GM18505 (cell line): Measurements from ENCODE around the gene YPEL3.

Experiments used
- ATAC-seq: cut with Tn5 transposase; IDR thresholded peaks from one replicate; pipeline ENCODE4 v1.9.1; 2021; ENCODE audit not compliant: unreplicated experiment
- POLR2A ChIP-seq: IDR thresholded peaks from 4 replicates; pipeline ENCODE4 v1.6.1; 2011; ENCODE audit warnings: borderline replicate concordance; ENCODE audit not compliant: insufficient read depth, insufficient read length; ENCODE audit errors: extremely low read depth

Gene YPEL3, protein sequence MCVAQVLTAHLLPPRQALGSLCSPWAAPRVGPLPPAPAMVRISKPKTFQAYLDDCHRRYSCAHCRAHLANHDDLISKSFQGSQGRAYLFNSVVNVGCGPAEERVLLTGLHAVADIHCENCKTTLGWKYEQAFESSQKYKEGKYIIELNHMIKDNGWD

DNA sequence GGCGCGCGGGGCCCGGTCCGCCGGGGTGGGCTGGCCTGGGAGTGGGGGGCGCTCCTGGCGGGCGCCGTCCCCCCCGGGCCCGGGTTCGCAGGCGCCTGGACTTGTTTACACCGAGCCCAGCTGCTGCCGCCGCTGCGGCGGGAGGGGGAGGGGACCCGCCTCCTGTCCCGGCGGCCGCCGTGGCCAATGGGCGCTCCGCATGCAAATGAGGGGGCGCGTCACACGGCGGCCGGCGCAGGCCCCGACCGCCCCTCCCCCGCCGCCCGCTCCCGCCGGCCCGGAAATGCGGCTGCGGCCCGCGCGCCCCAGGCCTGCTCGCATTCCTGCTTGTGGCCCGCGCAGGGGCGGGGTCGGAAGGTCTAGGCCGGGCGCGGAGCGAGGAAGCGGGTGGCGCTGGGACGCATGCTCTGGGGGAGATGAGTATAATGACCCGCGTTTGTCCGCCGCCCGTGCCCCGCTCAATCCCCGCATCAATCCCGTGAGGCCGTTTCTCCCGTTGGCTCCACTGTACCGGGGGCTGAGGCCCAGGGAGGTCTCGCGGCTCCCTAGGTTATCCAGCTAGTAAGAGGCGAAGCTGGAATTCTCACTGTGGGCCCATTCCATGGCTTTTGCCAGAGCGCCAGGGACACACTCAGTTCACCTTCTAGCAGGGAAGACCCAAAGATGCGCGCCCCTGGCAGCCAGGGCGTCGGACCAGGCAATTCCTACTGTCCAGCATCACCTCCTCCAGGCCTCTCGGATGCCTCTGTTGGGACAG is at the start of gene YPEL3:
Gene YPEL3, minus strand, starts transcription at position 109 of the 757 bp plus-strand sequence. CDS start 731 bp downstream, outside the sequence.
- ATAC-seq = no peak
- peak; percentile 75 for TF ChIP-seq POLR2A

DNA sequence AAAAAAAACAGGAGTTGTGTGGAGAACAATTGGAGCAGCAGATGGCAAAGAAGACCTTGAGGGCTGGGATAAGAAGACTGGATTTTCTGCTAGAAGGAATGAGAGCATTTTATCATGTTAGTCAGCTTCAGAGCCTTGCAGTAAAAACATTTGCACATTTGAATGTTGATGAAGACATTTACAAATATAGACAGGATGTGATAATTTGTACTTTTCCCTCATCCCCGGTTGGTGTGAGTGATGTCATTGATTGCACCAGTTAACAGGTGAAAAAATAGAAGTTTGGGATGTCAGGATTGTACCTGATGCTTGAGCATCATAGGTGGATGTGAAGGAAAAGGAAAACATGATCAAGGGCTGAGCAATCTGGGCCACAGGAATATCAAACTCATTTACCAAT is 49.6 kb upstream of the YPEL3 start:
- no peak for ATAC-seq
- no peak for TF ChIP-seq POLR2A

DNA sequence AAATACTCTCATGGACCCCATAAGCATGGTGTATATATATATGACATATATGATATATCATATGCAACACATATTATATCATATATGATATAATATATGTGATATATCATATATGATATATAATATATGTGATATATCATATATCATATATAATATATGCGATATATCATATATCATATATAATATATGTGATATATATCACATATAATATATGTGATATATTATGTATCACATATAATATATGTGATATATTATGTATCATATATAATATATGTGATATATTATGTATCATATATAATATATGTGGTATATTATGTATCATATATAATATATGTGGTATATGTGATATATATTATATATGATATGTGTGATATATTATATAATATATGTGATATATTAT is 48.9 kb upstream of the YPEL3 start:
- TF ChIP-seq POLR2A = no peak
- ATAC-seq = no peak

DNA sequence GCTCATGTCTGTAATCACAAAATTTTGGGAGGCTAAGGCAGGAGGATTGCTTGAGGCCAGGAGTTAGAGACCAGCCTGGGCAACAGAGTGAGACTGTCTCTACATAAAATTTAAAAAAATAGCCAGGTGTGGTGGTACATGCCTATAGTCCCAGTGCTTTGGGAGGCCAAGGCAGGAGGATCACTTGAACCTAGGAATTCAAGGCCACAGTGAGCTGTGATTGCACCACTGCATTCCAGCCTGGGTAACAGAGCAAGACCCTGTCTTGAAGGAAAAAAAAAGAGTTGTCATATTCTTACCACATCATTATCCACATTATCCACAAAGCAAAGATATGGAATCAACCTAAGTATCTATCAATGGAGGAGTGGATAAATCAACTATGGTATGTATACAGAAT is 48.0 kb upstream of the YPEL3 start:
- no peak for ATAC-seq
- TF ChIP-seq POLR2A = no peak

DNA sequence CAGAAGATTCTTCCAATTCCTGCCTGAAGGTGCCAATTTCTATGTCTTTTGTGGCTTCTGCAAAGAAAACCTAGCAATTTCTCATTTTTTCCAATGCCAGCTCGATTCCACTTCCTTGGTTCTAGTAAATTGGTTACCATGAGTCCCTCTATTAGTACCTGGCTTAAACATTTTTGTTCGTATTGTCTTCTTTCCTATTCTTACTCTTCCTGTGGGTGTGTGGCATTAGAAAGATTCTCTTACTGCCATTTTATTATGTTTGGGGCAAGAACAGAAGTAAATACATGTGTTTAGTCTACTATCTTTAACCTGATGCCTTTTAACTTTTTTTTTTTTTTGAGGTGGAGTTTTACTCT is 47.3 kb upstream of the YPEL3 start:
- no peak for TF ChIP-seq POLR2A
- ATAC-seq = no peak

DNA sequence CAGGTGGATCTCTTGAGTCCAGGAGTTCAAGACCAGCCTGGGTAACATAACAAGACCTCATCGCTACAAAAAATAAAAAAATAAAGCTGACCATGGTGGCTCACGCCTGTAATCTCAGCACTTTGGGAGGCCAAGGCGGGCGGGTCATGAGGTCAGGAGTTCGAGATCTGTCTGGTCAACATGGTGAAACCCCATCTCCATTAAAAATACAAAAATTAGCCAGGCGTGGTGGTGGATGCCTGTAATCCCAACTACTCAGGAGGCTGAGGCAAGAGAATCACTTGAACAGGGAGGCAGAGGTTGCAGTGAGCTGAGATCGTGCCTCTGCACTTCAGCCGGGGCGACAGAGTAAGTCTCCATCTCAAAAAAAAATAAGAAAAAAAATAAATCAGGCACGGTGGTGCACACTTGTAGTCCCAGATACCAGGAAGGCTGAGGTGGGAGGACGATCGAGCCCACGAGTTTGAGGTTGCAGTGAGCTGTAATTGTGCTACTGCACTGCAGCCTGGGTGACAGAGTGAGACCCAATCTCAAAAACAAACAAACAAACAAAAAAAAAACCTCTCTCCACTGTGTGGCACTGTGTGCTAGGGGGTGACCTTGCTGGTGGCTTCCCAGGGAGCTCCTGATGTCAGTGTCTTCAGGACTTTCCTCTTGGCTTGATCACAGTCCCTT is 46.8 kb upstream of the YPEL3 start:
- ATAC-seq = no peak
- TF ChIP-seq POLR2A = no peak

DNA sequence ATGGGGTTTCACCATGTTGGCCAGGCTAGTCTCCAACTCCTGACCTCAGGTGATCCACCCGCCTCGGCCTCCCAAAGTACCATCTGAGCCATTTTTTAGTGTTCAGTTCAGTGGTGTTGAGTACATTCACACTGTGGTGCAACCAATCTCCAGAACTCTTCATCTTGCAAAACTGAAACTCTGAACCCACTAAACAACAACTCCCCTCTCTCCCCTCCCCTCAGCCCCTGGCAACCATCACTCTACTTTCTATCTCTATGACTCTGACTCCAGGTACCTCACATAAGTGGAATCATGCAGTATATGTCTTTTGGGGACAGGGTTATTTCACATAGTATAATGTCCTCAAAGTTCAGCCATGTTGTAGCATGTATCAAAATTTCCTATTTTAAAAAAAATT is 45.7 kb upstream of the YPEL3 start:
- no peak for TF ChIP-seq POLR2A
- no peak for ATAC-seq

DNA sequence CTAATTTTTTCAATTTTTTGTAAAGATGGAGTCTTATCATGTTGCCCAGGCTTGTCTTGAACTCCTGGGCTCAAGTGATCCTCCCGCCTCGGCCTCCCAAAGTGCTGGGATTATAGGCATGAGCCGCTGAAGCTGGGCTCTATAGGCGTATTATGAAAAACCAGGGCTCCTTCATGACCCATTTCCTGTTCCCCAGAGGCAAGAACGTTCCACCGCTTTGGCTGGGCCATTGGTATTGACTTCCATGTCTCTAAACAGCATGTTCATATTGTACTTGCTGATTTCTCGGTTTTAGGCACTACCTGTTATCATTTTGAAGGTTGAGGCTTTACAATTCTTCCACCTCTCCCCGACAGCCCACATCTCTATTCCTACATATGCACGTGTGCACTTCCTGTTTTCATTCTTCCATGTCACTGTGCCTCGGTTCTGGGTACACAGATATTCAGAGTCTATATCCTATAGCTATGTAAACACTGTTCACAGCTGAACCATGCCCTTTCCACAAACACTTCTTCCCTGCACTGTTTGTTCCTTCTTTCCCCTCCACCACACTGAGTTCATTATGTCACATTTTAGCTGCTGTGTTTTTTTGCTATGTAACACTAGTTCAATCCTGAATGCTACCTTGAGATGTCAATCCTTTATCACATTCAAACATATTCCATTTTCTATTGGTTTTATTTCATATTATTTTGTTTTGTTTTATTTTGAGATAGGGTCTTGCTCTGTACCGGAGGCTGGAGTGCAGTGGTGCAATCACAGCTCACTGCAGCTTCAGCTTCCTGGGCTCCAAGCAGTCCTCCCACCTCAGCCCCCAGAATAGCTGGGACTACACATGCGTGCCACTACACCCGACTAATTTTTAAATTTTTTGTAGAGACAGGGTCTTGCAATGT is 43.8 kb upstream of the YPEL3 start:
- no peak for TF ChIP-seq POLR2A
- ATAC-seq = no peak

DNA sequence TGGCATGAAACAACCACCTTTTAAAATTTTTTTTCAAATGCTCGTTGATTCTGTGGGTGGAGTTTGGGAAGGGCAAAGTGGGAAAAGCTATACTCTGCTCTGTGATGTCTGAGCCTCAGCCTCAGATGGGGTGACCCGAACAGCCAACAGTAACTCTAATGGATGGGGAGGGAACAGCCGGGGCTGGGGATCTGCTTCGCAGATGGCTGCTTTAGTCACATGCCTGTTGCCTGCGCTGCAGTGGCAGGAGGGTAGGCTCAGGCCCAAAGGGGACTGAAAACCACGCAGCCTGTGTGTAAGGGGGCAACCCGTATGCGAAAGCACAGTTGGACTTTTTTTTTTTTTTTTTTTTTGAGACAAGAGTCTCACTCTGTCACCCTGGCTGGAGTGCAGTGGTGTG is 41.9 kb upstream of the YPEL3 start:
- ATAC-seq = no peak
- no peak for TF ChIP-seq POLR2A

DNA sequence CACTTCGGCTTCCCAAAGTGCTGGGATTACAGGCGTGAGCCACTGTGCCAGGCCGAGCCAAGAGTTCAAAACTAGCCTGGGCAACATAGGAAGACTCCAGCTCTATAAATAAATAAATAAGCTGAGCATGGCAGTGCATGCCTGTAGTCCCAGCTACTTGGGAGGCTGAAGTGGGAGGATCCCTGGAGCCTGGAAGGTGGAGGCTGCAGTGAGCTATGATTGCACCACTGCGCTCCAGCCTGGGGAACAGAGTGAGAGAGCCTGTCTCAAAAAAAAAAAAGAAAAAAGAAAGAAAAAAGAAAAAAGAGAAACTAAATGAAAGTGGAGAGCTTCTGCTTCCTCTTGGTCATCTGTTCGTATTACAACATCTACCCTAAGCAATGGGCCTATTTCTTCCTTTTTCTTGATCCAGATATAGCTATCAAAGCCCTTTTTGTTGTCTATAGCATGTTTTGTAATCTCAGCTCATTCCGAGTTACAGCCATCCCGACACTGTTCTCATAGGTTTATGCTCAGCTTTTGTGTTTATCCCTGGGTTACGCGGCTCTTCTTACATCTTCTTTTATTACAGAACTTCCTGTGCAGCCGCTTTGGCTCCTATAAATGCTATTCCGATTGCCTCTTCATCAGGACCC is 41.1 kb upstream of the YPEL3 start:
- TF ChIP-seq POLR2A = no peak
- no peak for ATAC-seq

DNA sequence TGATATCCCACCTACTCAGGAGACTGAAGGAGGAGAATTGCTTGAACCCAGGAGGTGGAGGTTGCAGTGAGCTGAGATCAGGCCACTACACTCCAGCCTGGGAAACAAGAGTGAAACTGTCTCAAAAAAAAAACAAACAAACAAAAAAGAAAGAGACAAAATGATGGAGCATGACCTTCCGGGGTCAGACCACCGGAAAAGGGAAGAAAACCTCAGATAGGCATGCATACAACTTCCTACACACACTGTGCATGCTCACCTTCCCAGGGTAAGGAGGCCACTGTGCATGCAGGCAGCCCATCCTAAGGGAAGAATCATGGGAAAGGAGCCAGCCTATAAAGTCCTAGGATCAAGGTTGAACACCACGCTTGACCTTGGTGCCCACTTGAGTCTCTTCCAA is 36.6 kb upstream of the YPEL3 start:
- ATAC-seq = no peak
- TF ChIP-seq POLR2A = no peak

DNA sequence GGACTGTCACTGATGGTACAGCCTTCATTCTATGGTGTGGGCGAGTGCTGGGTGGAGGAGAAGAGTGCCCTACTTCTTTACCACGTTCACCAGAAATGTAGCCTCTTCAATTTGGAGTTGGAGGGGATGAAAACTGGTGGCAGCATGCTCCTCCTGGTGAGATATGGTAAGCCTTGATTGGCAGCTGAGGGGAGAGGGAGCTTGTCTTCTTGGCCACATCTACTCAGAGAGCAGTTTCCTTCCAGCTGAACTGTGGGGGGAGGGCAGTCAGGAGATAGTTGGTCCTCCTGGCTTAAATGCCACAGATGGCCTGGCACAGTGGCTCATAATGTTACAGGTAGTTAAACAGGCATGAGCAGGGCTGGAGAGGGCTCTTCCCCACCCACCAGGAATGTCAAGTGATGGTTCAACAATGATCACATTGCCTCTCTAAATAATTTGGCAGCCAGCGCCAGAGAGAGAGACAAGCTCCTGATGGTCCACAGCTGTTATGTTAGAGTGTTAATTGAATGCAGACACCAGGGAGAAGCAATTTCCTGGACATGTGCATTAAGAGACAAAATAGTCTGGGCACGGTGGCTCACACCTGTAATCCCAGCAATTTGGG is 36.0 kb upstream of the YPEL3 start:
- no peak for ATAC-seq
- TF ChIP-seq POLR2A = no peak
